Panc1 (cell line): ENCODE data around the gene CELSR2.

Experiments
- POLR2AphosphoS5 ChIP-seq: IDR thresholded peaks from 2 replicates; pipeline ENCODE4 v1.6.1; 2012; ENCODE audit warnings: mild to moderate bottlenecking, low read depth, low read length, moderate library complexity
- SIN3A ChIP-seq: IDR thresholded peaks from 2 replicates; pipeline ENCODE4 v1.6.1; 2012; ENCODE audit warnings: low read depth, mild to moderate bottlenecking, low read length, moderate library complexity, borderline replicate concordance; ENCODE audit not compliant: insufficient read depth
- TF ChIP-seq, protein P1 (sequence below): fragments of 450-650 bp; IDR thresholded peaks from 2 replicates; pipeline ENCODE4 v1.5.1; 2017; ENCODE audit warnings: mild to moderate bottlenecking

GRCh38 chr1:109319114-109319513, 69.8 kb downstream of the CELSR2 start:
- TF ChIP-seq, protein P1, sequence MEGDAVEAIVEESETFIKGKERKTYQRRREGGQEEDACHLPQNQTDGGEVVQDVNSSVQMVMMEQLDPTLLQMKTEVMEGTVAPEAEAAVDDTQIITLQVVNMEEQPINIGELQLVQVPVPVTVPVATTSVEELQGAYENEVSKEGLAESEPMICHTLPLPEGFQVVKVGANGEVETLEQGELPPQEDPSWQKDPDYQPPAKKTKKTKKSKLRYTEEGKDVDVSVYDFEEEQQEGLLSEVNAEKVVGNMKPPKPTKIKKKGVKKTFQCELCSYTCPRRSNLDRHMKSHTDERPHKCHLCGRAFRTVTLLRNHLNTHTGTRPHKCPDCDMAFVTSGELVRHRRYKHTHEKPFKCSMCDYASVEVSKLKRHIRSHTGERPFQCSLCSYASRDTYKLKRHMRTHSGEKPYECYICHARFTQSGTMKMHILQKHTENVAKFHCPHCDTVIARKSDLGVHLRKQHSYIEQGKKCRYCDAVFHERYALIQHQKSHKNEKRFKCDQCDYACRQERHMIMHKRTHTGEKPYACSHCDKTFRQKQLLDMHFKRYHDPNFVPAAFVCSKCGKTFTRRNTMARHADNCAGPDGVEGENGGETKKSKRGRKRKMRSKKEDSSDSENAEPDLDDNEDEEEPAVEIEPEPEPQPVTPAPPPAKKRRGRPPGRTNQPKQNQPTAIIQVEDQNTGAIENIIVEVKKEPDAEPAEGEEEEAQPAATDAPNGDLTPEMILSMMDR: no peak
- no peak for TF ChIP-seq POLR2AphosphoS5
- TF ChIP-seq SIN3A: no peak
